Ovary (tissue), 10 donors: Measurements from ENCODE around the gene ZNF239. TPM values are rescaled to one million over a fixed set of nuclear protein-coding genes. Genes with fewer than 3 reads are reported as not detected.
A peak's percentile ranks its signal among the peaks of the same experiment; 100 is the strongest.

Experiments used
- DNase-seq, 5 donors: peaks; one replicate each; pipeline ENCODE4 v3.0.0-alpha.2; 2019 to 2020
- H3K27ac ChIP-seq, 2 donors: fragments of 200-600 bp; one replicate each; pipeline versions ENCODE4 v1.5.1 to v1.8.0; 2019 to 2022
- H3K27me3 ChIP-seq: fragments of 200-600 bp; one replicate; pipeline ENCODE4 v1.8.0; 2022
- H3K36me3 ChIP-seq: fragments of 200-600 bp; sonication (generic); one replicate; pipeline ENCODE4 v1.5.1; 2019
- H3K4me1 ChIP-seq: one replicate; pipeline ENCODE4 v1.8.1; 2013; ENCODE audit warnings: mild to moderate bottlenecking, moderate library complexity; ENCODE audit not compliant: insufficient read depth
- H3K4me3 ChIP-seq: fragments of 200-600 bp; sonication (generic); one replicate; pipeline ENCODE4 v1.5.1; 2017
- H3K9me3 ChIP-seq, 2 donors: fragments of 200-600 bp in 1 of 2; sonication (generic) in 1 of 2; one replicate each; pipeline versions ENCODE4 v1.5.1 to v1.8.1; 2013 to 2019; ENCODE audit warnings: mild to moderate bottlenecking in 1 of 2, moderate library complexity in 1 of 2
- EP300 ChIP-seq: sonication (generic); formaldehyde crosslinking; IDR thresholded peaks from one replicate; pipeline ENCODE4 v1.6.1; 2017; ENCODE audit warnings: antibody characterized with exemption
- POLR2A ChIP-seq: fragments of 450-650 bp; IDR thresholded peaks from one replicate; pipeline ENCODE4 v1.6.1; 2017; ENCODE audit warnings: antibody characterized with exemption, mild to moderate bottlenecking, moderate library complexity
- WGBS, 3 donors: extraction: QIAGEN DNeasy Blood & Tissue Kit in 1 of 3; methylation state at CpG; one replicate each; pipeline versions ENCODE4 v1.1.5 to v1.1.7; 2013 to 2017; 5-methylcytosine and 5-hydroxymethylcytosine counted together
- intact Hi-C, 4 donors: fragments of 100-400 bp; cut with DNase I; formaldehyde crosslinking; loops; one replicate each; pipeline versions ENCODE4 v1.11.0 to v1.15.1; 2022 to 2023
- long read RNA-seq, 3 donors: library from polyadenylated mRNA in 2 of 3; unstranded in 2 of 3; transcript quantifications; one replicate each; pipeline ENCODE4 v2.0.0 and lab custom pipeline, GENCODE V29; 2021 to 2026
- polyA plus RNA-seq, 2 donors: library from polyadenylated mRNA; stranded (reverse); fragments of 200-250 nt in 1 of 2; fragments of 350-450 nt in 1 of 2; fragmentation: Illumina TruSeq in 1 of 2; extraction: RNeasy Lipid Tissue Mini Kit (QIAGEN cat#74804) in 1 of 2; gene quantifications; one replicate each; pipeline ENCODE4 v1.2.3, GENCODE V29; 2013 to 2014
- total RNA-seq, 7 donors: library from RNA; depleted of rRNA in 2 of 7; stranded (reverse); fragments of >200 nt in 2 of 7; fragmentation: NEBNext Ultra II Directional in 3 of 7; extraction: Animal tissue kit (Norgen Biotek cat#: 25700) in 3 of 7; gene quantifications; one replicate each; pipeline versions ENCODE4 v1.1.0 to v1.2.4, GENCODE V29; 2016 to 2023
- TF ChIP-seq, protein P1 (sequence below), 3 donors: fragments of 450-650 bp in 2 of 3; fragments of 200-600 bp in 1 of 3; IDR thresholded peaks; one replicate each; pipeline versions ENCODE4 v1.5.1 to v1.8.0; 2016 to 2022; ENCODE audit warnings: antibody characterized with exemption in 3 of 3, mild to moderate bottlenecking in 1 of 3
- donor health status: DM: no; HTN: no; CAD: no; lungs with moderate emphysema.
- donor health status: DM: no; HTN: no; CAD: no.
- donor health status: Bipolar disorder and iron deficiency.
- donor health status: DM: yes; HTN: yes; CAD: no.
- donor health status: DM: no; HTN: no; CAD: no.
- donor health status: DM: yes; HTN: yes; CAD: no.

ZNF239 gene
- total RNA-seq: 10 to 100 TPM in 2 of 7 donors, 1 to 10 TPM in 5; 2.9 to 10.7 (median 7.0) TPM
- 1 to 10 TPM; 2.3 to 6.7 TPM for polyA plus RNA-seq
- long read RNA-seq, donor 1, transcript ZNF239-205 (2 exons, 1,904 nt): major isoform, 13 of 24 reads
- long read RNA-seq, donor 1, partial matches to known transcripts: 1 of 24 reads
- long read RNA-seq, donor 1, other reads (novel, unspliced or antisense): 9 of 24 reads
- long read RNA-seq, donor 2, partial matches to known transcripts: 0 of 4 reads
- long read RNA-seq, donor 2, other reads (novel, unspliced or antisense): 0 of 4 reads
- long read RNA-seq, donor 3, transcript ZNF239-205 (2 exons, 1,904 nt): major isoform, 8 of 13 reads
- long read RNA-seq, donor 3, partial matches to known transcripts: 0 of 13 reads
- long read RNA-seq, donor 3, other reads (novel, unspliced or antisense): 5 of 13 reads

DNA sequence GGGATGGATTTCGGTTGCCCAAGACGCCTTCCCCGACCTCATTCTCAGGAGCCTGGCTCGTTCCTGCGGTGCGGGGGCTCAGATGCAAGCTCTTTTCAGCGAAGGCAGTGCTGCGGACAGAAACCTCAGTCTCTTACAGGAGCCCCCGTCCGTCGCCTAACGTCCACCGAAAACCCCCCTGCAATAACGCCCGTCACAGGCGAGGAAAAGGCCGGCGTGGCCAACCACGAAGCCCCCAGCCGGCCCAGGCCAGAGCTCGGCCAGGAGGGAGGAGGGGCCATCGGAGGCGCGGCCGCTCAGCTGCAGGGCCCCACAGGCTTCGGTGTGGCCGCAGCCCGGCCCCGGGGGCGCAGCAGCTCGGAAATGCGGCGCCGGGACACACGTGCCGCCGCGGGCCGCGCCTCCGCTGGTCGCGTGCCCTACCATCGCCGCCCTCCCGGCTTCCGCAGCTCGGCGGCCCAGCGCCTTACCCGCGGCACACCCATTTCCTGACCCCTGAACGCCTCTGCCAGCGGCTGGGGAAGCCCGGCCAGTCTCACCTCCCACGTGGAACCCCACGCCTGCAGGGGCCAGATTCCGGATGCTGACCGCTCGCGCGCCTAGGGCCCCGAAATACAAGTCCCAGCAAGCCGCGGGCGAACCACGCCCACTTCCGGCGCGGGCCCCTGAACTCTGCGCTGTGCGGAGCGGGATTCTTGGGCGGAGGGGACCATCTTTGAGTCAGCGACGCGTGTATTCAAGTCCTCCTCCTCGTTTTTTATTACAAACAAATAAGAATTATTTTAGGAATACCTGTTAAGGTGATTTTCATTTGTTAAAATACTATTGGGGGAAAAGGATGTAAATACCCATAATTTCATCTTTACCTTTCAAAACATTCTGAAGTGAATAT is at the start of gene ZNF239:
ZNF239 (minus strand) TSS at position 616 of the 892 bp plus-strand sequence. CDS start 16,537 bp downstream, outside the sequence.
- intact Hi-C loops: no loop called here

DNA sequence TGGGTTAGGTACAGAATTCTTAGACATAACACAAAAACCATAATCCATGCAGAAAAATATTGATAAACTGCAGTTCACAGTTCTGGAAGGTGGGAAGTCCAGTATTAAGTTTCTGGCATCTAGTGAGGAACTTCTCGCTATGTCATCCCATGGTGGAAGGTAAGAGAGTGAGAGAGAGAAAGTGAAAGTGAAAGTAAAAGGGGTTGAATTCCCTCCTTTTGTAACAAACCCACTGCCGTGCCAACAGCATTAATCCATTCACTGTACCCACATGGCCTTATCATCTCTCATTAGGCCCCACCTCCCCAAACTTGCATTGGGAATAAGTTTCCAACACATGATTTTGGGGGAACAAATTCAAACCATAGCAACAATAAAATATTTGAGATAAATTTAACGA is 48.9 kb upstream of the ZNF239 start:
- Histone ChIP-seq H3K36me3 (no peaks in the 10 kb centered on the region), H3K27me3 (no peaks in the 10 kb centered on the region), H3K27ac (no peak overlapping the region), H3K4me3 (no peak overlapping the region), H3K9me3 (no peaks in the 10 kb centered on the region), H3K4me1 (no peaks in the 10 kb centered on the region)
- WGBS, 3 donors: 25 to 44% (median 33%) methylated on average over 3 of the region's 3 CpGs
- TF ChIP-seq, protein P1, sequence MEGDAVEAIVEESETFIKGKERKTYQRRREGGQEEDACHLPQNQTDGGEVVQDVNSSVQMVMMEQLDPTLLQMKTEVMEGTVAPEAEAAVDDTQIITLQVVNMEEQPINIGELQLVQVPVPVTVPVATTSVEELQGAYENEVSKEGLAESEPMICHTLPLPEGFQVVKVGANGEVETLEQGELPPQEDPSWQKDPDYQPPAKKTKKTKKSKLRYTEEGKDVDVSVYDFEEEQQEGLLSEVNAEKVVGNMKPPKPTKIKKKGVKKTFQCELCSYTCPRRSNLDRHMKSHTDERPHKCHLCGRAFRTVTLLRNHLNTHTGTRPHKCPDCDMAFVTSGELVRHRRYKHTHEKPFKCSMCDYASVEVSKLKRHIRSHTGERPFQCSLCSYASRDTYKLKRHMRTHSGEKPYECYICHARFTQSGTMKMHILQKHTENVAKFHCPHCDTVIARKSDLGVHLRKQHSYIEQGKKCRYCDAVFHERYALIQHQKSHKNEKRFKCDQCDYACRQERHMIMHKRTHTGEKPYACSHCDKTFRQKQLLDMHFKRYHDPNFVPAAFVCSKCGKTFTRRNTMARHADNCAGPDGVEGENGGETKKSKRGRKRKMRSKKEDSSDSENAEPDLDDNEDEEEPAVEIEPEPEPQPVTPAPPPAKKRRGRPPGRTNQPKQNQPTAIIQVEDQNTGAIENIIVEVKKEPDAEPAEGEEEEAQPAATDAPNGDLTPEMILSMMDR (IDR thresholded peaks at IDR 0.05): no peak
- TF ChIP-seq POLR2A (no peak), EP300 (no peak)
- intact Hi-C loops: no loop called here
- DNase-seq: no peak

More for the DNA sequence above, at the start of gene ZNF239:
- H3K36me3 ChIP-seq: no peaks in the 10 kb centered on the region
- no peaks in the 10 kb centered on the region for H3K27me3 ChIP-seq
- no peaks in the 10 kb centered on the region for H3K9me3 ChIP-seq
- H3K4me1 ChIP-seq: peaks cover 3% of the 10 kb centered on the region
- H3K4me3 ChIP-seq: peak within 1 kb of the TSS; percentile 71
- WGBS, 3 donors: 1 to 2% (median 1%) methylated on average over 62 to 78 of the region's 78 CpGs
- TF ChIP-seq, protein P1 (IDR thresholded peaks at IDR 0.05): peak in 2 of 3 donors; percentile 17 to 20
- peak; percentile 43 for TF ChIP-seq POLR2A
- TF ChIP-seq EP300: no peak
- peak; percentile 88 to 93 (median 92) for DNase-seq
- H3K27ac ChIP-seq: peak within 1 kb of the TSS; percentile 33 to 81

DNA sequence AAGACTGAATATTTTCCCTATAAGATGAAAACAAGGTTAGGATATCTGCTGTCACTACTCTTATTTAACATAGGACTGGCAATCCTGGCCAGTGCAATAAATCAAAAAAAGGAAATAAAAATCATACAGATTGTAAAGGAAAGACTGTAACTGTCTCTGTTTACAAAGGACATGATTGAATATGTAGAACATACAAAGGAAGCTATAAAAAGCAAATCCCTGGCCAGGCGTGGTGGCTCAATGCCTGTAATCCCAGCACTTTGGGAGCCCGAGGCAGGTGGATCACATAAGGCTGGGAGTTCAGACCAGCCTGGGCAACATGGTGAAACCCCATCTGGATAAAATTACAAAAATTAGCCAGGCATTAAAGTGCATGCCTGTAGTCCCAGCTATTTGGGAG is 47.6 kb upstream of the ZNF239 start:
- no peak overlapping the region for H3K4me3 ChIP-seq
- no peaks in the 10 kb centered on the region for H3K27me3 ChIP-seq
- intact Hi-C loops: no loop called here
- WGBS, 3 donors: 69 to 84% (median 83%) methylated on average over 2 of the region's 2 CpGs
- no peak for DNase-seq
- H3K27ac ChIP-seq: no peak overlapping the region
- TF ChIP-seq, protein P1 (IDR thresholded peaks at IDR 0.05): no peak
- TF ChIP-seq EP300 (no peak), POLR2A (no peak)
- no peaks in the 10 kb centered on the region for H3K4me1 ChIP-seq
- H3K9me3 ChIP-seq: peaks cover 0 to under 1% of the 10 kb centered on the region in 2 donors
- no peaks in the 10 kb centered on the region for H3K36me3 ChIP-seq

DNA sequence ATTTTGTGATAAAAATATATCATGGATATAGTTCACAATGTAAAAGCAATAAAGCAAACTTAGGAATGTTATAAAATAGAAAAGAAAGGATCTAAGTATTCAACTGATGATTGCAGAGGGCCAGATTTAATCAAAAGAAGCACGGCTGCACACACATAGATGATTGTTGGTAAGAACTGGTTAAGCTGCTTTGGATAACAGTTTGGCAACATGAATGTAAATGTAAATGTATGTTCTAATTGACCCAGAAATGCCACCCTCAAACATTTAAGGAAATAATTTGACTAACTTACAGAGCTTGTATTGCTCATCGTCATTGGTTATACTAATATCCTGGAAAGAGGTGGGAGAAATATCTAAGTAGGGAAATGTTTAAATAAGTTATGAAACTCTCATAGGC is 45.0 kb upstream of the ZNF239 start:
- no peak for TF ChIP-seq POLR2A
- TF ChIP-seq, protein P1 (IDR thresholded peaks at IDR 0.05): no peak
- TF ChIP-seq EP300: no peak
- Histone ChIP-seq H3K27ac (no peak overlapping the region), H3K4me1 (no peaks in the 10 kb centered on the region), H3K4me3 (no peak overlapping the region), H3K36me3 (no peaks in the 10 kb centered on the region), H3K9me3 (peaks cover 0 to 9% of the 10 kb centered on the region in 2 donors), H3K27me3 (no peaks in the 10 kb centered on the region)
- DNase-seq: no peak
- intact Hi-C loops: no loop called here
- WGBS, 3 donors: 91 to 98% (median 95%) methylated on average over 2 of the region's 2 CpGs
